Psoas muscle (tissue), 8 donors: ENCODE results near the gene SHANK1. TPM values are rescaled to one million over a fixed set of nuclear protein-coding genes. Genes with fewer than 3 reads are reported as not detected.

Source experiments
- ATAC-seq, 4 donors: fragments of 200-7000 bp; cut with Tn5 transposase; one replicate each; pipeline ENCODE4 v1.9.1; 2020; ENCODE audit warnings: moderate library complexity in 3 of 4, mild to moderate bottlenecking in 2 of 4
- DNase-seq, 2 donors: peaks; one replicate each; pipeline ENCODE4 v3.0.0-alpha.2; 2020
- H3K27ac ChIP-seq: fragments of 200-600 bp; one replicate; pipeline ENCODE4 v1.8.0; 2022
- H3K27me3 ChIP-seq, 3 donors: fragments of 200-600 bp in 1 of 3; one replicate each; pipeline versions ENCODE4 v1.6.1 to v1.8.0; 2013 to 2022; ENCODE audit warnings: low read length in 2 of 3, mild to moderate bottlenecking in 2 of 3, moderate library complexity in 1 of 3; ENCODE audit not compliant: insufficient read depth in 3 of 3
- H3K36me3 ChIP-seq, 2 donors: fragments of 200-600 bp in 1 of 2; one replicate each; pipeline versions ENCODE4 v1.6.1 to v1.8.0; 2013 to 2022; ENCODE audit warnings: low read depth in 1 of 2, mild to moderate bottlenecking in 1 of 2, moderate library complexity in 1 of 2; ENCODE audit not compliant: insufficient read depth in 1 of 2
- H3K4me1 ChIP-seq: fragments of 200-600 bp; one replicate; pipeline ENCODE4 v1.8.0; 2022
- H3K4me3 ChIP-seq: fragments of 200-600 bp; one replicate; pipeline ENCODE4 v1.8.0; 2022; ENCODE audit warnings: mild to moderate bottlenecking
- H3K9me3 ChIP-seq: fragments of 200-600 bp; one replicate; pipeline ENCODE4 v1.8.0; 2022
- WGBS, 3 donors: extraction: QIAGEN DNeasy Blood & Tissue Kit; methylation state at CpG; one replicate each; pipeline versions ENCODE4 v1.1.6 to v1.1.7; 2013; 5-methylcytosine and 5-hydroxymethylcytosine counted together
- intact Hi-C, 2 donors: fragments of 100-400 bp; cut with DNase I; formaldehyde crosslinking; loops; one replicate each; pipeline versions ENCODE4 v1.11.0 to v1.14.2; 2022
- polyA plus RNA-seq, 3 donors: library from polyadenylated mRNA; stranded (reverse); fragments of 200-250 nt; gene quantifications; one replicate each; pipeline ENCODE4 v1.2.3, GENCODE V29; 2013
- total RNA-seq, 4 donors: library from RNA; stranded (reverse); fragmentation: NEBNext Ultra II Directional in 2 of 4; extraction: Animal tissue kit (Norgen Biotek cat#: 25700) in 2 of 4; gene quantifications; one replicate each; pipeline versions ENCODE4 v1.2.1 to v1.2.4, GENCODE V29; 2021 to 2023
- TF ChIP-seq, protein P1 (sequence below): fragments of 200-600 bp; IDR thresholded peaks from one replicate; pipeline ENCODE4 v1.8.0; 2022; ENCODE audit warnings: antibody characterized with exemption
- donor health status: healthy with polysubstance abuse.
- donor health status: DM: no; HTN: no; CAD: no; lungs with moderate emphysema.
- donor health status: Bipolar disorder and iron deficiency.
- donor health status: healthy.
- donor health status: DM: yes; HTN: yes; CAD: no.
- donor health status: DM: no; HTN: no; CAD: no.
- donor health status: DM: no; HTN: no; CAD: no.
- donor health status: DM: yes; HTN: yes; CAD: no.

Gene SHANK1
- total and polyA plus RNA-seq, 7 donors: 0.14 to 1.3 (median 0.39) TPM; not detected in 2

DNA sequence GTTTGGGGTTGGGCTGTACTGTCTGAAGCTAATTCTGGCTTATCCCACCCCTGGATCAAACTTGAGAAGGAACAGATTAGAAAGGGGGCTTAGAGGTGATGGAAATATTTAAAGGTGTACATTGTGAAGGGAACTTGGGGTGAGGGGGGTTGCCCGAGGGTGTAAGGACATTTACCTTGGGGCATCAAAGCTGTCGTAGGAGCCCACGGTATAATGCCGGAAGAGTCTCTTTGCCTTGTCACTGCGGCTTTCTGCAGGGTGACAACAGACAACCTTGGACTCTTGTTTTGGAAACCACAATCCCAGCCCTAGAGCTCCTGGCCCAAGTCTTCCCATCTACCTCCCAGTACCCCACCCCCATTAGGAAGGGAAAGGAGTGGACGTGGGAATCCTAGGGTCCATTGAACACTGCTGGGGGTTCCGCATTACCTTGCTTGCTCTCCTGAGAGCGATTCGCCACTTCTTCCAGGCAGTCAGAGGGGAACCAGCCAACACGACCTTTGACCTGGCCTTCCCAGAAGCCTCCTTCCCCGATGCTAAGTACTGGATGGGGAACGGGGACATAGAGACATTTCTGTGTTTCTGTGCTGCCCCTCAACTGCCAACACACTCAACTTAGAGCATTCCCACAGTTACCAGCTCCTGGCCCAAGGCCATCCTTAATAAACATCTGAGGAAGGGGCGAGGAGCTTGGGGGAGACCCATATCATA is 22.0 kb downstream of the SHANK1 start:
- Histone ChIP-seq H3K9me3 (no peaks in the 10 kb centered on the region), H3K36me3 (no peaks in the 10 kb centered on the region), H3K4me1 (no peaks in the 10 kb centered on the region), H3K27ac (no peak overlapping the region), H3K4me3 (no peak overlapping the region), H3K27me3 (peaks cover 0 to 31% (median 18%) of the 10 kb centered on the region in 3 donors)
- WGBS, 3 donors: 64 to 71% (median 69%) methylated on average over 13 of the region's 13 CpGs
- intact Hi-C loops: no loop called here
- ATAC-seq (no peak), DNase-seq (peak in 1 of 2 donors; percentile 17)
- TF ChIP-seq, protein P1, sequence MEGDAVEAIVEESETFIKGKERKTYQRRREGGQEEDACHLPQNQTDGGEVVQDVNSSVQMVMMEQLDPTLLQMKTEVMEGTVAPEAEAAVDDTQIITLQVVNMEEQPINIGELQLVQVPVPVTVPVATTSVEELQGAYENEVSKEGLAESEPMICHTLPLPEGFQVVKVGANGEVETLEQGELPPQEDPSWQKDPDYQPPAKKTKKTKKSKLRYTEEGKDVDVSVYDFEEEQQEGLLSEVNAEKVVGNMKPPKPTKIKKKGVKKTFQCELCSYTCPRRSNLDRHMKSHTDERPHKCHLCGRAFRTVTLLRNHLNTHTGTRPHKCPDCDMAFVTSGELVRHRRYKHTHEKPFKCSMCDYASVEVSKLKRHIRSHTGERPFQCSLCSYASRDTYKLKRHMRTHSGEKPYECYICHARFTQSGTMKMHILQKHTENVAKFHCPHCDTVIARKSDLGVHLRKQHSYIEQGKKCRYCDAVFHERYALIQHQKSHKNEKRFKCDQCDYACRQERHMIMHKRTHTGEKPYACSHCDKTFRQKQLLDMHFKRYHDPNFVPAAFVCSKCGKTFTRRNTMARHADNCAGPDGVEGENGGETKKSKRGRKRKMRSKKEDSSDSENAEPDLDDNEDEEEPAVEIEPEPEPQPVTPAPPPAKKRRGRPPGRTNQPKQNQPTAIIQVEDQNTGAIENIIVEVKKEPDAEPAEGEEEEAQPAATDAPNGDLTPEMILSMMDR: no peak

- intact Hi-C loops: no loop called here
- H3K4me1 ChIP-seq: no peaks in the 10 kb centered on the region
- H3K4me3 ChIP-seq: no peak overlapping the region
- peaks cover 0 to 42% (median 20%) of the 10 kb centered on the region in 3 donors for H3K27me3 ChIP-seq
- 51 to 66% (median 53%) methylated on average over 14 to 15 of the region's 15 CpGs for WGBS, 3 donors
- no peaks in the 10 kb centered on the region for H3K9me3 ChIP-seq
- H3K36me3 ChIP-seq: no peaks in the 10 kb centered on the region
- TF ChIP-seq, protein P1: no peak
- no peak for ATAC-seq
- DNase-seq: no peak
- no peak overlapping the region for H3K27ac ChIP-seq
These were observed 23.5 kb downstream of the SHANK1 start for GRCh38 chr19:50696094-50696483.

DNA sequence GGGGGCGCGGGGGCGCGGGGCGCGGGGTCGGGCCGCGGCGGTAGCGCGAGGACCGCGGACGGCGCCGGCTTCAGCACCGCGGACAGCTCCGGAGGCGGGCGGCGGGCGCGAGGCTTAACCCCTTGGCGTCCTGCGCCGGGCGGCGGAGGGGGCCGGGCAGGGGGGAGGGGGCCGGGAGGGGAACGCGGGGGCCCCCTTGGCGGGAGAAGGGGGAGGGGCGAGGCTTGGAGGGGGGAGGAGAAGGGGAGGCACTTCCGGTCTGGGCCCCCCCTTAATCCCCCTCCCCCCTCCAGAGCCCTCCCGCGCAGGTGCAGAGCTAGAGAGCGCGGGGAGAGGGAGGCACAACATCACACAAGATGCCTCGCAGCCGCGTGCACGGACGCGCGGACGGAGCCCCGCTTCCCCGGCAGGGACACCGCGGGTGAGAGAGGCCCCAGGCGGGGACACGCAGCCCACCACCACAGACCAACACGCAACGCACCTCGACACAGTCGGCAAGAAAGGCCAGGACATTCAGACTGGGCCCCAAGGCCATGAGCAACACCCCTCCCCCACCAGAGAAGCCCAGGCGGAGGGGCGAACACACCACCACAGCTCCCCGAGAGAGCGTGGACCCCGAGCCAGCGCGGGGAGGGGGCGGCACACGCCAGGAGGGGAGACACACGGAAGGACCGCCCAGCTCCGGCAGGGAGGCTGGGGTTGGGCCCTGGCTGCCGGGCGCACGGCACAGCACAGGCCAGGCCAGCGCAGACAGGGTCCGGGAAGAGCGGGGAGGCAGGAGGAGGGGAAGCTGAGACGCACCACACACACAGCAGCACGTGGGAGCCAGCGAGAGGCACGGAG is 24.1 kb downstream of the SHANK1 start:
- TF ChIP-seq, protein P1: no peak
- Histone ChIP-seq H3K4me3 (no peak overlapping the region), H3K36me3 (no peaks in the 10 kb centered on the region), H3K9me3 (no peaks in the 10 kb centered on the region), H3K4me1 (no peaks in the 10 kb centered on the region), H3K27me3 (peaks cover 0 to 46% (median 20%) of the 10 kb centered on the region in 3 donors), H3K27ac (no peak overlapping the region)
- peak in 1 of 2 donors; percentile 45 for DNase-seq
- ATAC-seq: no peak
- WGBS, 3 donors: 2 to 3% (median 2%) methylated on average over 38 to 77 of the region's 81 CpGs
- intact Hi-C loops: no loop called here

DNA sequence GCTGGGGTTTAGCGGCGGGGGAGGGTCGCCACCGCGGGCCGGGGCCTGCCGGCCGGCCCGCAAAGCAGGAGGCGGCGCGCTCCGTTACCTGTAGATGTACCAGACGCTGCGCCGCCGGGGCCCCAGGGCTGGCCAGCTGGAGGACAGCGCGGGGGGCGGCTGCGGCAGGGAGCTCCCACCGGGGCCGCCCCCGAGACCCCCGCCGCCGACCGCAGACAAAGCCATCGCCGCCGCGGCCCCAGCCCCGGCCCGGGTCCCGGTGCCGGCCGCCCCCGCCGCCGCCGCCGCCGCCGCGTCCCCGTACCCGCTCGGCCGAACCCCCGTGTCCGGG is 24.8 kb downstream of the SHANK1 start:
- WGBS, 3 donors: 2 to 4% (median 3%) methylated on average over 10 to 51 of the region's 51 CpGs
- ATAC-seq (no peak), DNase-seq (peak in 1 of 2 donors; percentile 20)
- no peaks in the 10 kb centered on the region for H3K9me3 ChIP-seq
- no peak overlapping the region for H3K4me3 ChIP-seq
- intact Hi-C loops: no loop called here
- H3K4me1 ChIP-seq: no peaks in the 10 kb centered on the region
- peaks cover 0 to 46% (median 20%) of the 10 kb centered on the region in 3 donors for H3K27me3 ChIP-seq
- H3K36me3 ChIP-seq: no peaks in the 10 kb centered on the region
- H3K27ac ChIP-seq: no peak overlapping the region
- TF ChIP-seq, protein P1: no peak
